Right lobe of liver (tissue), 6 donors: Measurements from ENCODE around the gene AMZ1. TPM values are rescaled to one million over a fixed set of nuclear protein-coding genes. Genes with fewer than 3 reads are reported as not detected.
"Not testable (repeated sequence)": the region's sequence is repeated elsewhere in the genome, so short reads cannot be mapped to it uniquely, and the experiment has no call there.

Experiments used
- ATAC-seq, 4 donors: fragments of 200-7000 bp; cut with Tn5 transposase; one replicate each; pipeline ENCODE4 v1.9.1; 2020; ENCODE audit warnings: mild to moderate bottlenecking in 4 of 4, moderate library complexity in 4 of 4
- DNase-seq, 3 donors: peaks; one replicate each; pipeline ENCODE4 v3.0.0-alpha.2; 2020
- H3K27ac ChIP-seq, 3 donors: fragments of 200-600 bp; one replicate each; pipeline ENCODE4 v1.8.0; 2022
- H3K27me3 ChIP-seq, 2 donors: fragments of 200-600 bp; one replicate each; pipeline ENCODE4 v1.8.0; 2022
- H3K36me3 ChIP-seq, 4 donors: fragments of 200-600 bp; sonication (generic) in 1 of 4; one replicate each; pipeline versions ENCODE4 v1.5.1 to v1.8.0; 2017 to 2022; ENCODE audit warnings: control low read depth in 1 of 4
- H3K4me1 ChIP-seq, 4 donors: fragments of 200-600 bp; sonication (generic) in 1 of 4; one replicate each; pipeline versions ENCODE4 v1.5.1 to v1.8.0; 2017 to 2022; ENCODE audit warnings: control low read depth in 1 of 4
- H3K4me3 ChIP-seq, 3 donors: fragments of 200-600 bp; one replicate each; pipeline ENCODE4 v1.8.0; 2022
- H3K9me3 ChIP-seq, 4 donors: fragments of 200-600 bp; sonication (generic) in 1 of 4; one replicate each; pipeline versions ENCODE4 v1.5.1 to v1.8.0; 2017 to 2022; ENCODE audit warnings: control low read depth in 1 of 4
- CTCF ChIP-seq, 4 donors: fragments of 200-600 bp in 3 of 4; fragments of 450-650 bp in 1 of 4; IDR thresholded peaks; one replicate each; pipeline versions ENCODE4 v1.5.1 to v1.8.0; 2016 to 2022; ENCODE audit warnings: antibody characterized with exemption in 4 of 4, mild to moderate bottlenecking in 2 of 4
- POLR2A ChIP-seq: fragments of 450-650 bp; IDR thresholded peaks from one replicate; pipeline ENCODE4 v1.6.1; 2017; ENCODE audit warnings: antibody characterized with exemption, mild to moderate bottlenecking
- WGBS: methylation state at CpG from one replicate; pipeline ENCODE4 v1.1.6; 2018; ENCODE audit warnings: low coverage, low lambda C conversion rate; ENCODE audit not compliant: insufficient coverage; ENCODE audit errors: missing lambda C conversion rate; 5-methylcytosine and 5-hydroxymethylcytosine counted together
- intact Hi-C, 2 donors: fragments of 100-400 bp; cut with DNase I; formaldehyde crosslinking; loops; one replicate each; pipeline versions ENCODE4 v1.11.2 to v1.14.1; 2022
- total RNA-seq, 6 experiments: library from RNA; depleted of rRNA in 2 of 6; stranded (reverse); fragments of >200 nt in 2 of 6; fragmentation: NEBNext Ultra II Directional in 3 of 6; extraction: Animal tissue kit (Norgen Biotek cat#: 25700) in 3 of 6; gene quantifications; one replicate each; pipeline versions ENCODE4 v1.1.0 to v1.2.4, GENCODE V29; 2016 to 2023
- donor health status: DM: no; HTN: yes; CAD: no.
- donor health status: DM: no; HTN: no; CAD: no.
- donor health status: DM: no; HTN: no; CAD: no.
- donor health status: DM: no; HTN: yes; CAD: no.
- donor health status: DM: no; HTN: yes; CAD: no.

The AMZ1 gene
- total RNA-seq, 6 experiments from 2014 or later: 0.42 to 5.8 (median 1.4) TPM; not detected in 1

DNA sequence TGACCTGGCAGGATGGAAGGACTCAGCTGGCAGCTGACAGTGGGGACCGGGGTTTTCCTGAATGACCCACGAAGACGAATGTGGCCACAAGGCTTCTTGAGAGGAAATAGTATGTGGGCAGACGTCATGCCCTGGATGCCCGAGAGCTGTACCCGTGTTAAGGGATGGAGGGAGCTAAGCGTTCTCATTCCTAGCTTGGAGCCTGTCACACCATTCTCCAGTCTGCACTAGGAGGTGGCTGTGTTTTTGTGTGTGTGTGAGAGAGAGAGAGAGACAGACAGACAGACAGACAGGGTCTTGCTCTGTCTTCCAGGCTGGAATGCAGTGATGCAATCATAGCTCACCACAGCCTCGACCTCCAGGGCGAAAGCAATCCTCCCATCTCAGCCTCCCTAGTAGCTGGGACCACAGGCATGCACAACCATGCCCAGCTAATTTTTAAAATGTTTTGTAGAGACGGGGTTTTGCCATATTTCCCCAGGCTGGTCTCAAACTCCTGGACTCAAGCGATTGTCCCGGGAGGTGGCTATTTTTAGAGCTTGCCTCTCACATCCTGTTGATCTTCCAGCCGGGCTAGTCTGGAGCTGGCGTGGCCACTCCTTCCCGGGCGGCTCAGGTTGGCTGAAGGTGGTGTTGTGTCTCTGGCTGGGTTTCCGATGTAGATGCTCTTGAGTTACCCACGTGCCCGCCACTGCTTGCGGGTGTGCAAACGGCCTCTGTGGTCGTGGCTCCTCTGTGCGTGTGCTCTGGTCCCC lies 2.1 kb downstream of the AMZ1 start:
- no peaks in the 10 kb centered on the region for H3K9me3 ChIP-seq
- ATAC-seq (no peak), DNase-seq (no peak)
- intact Hi-C loops: loop anchor here (10.0 kb wide), 3 partner anchors 115 to 215 kb away; partner anchors contain the start of gene GRIFIN (in 2 of the 2)
- peaks cover 0 to 7% (median 0%) of the 10 kb centered on the region in 4 donors for H3K4me1 ChIP-seq
- peaks cover 0 to 13% of the 10 kb centered on the region in 2 donors for H3K27me3 ChIP-seq
- TF ChIP-seq POLR2A: no peak
- TF ChIP-seq CTCF (IDR thresholded peaks at IDR 0.05): no peak
- H3K36me3 ChIP-seq: no peaks in the 10 kb centered on the region
- no peak overlapping the region for H3K4me3 ChIP-seq
- no peak overlapping the region for H3K27ac ChIP-seq
- WGBS: 58% methylated on average over 11 of the region's 23 CpGs

GRCh38 chr7:2691011-2691707 lies 3.2 kb downstream of the AMZ1 start:
- 57% methylated on average over 18 of the region's 18 CpGs for WGBS

GRCh38 chr7:2691932-2692439 lies 4.0 kb downstream of the AMZ1 start:
- H3K27me3 ChIP-seq: peaks cover 0 to 13% of the 10 kb centered on the region in 2 donors
- intact Hi-C loops, DNase-seq, H3K4me3 ChIP-seq, H3K27ac ChIP-seq, H3K9me3 ChIP-seq, H3K36me3 ChIP-seq, ATAC-seq, H3K4me1 ChIP-seq: not testable (repeated sequence)
- 84% methylated on average over 13 of the region's 23 CpGs for WGBS

More at GRCh38 chr7:2691011-2691707, 3.2 kb downstream of the AMZ1 start:
- TF ChIP-seq CTCF (IDR thresholded peaks at IDR 0.05) (no peak), POLR2A (no peak)
- Histone ChIP-seq H3K27ac (no peak overlapping the region), H3K9me3 (no peaks in the 10 kb centered on the region), H3K27me3 (peaks cover 0 to 13% of the 10 kb centered on the region in 2 donors), H3K4me3 (no peak overlapping the region), H3K36me3 (no peaks in the 10 kb centered on the region), H3K4me1 (peaks cover 0 to 7% (median 0%) of the 10 kb centered on the region in 4 donors)
- ATAC-seq: peak in 1 of 4 donors; percentile 56
- intact Hi-C loops: no loop called here
- no peak for DNase-seq

- Histone ChIP-seq H3K36me3 (no peaks in the 10 kb centered on the region), H3K4me3 (no peak overlapping the region), H3K27ac (no peak overlapping the region), H3K9me3 (no peaks in the 10 kb centered on the region), H3K27me3 (peaks cover 0 to 7% of the 10 kb centered on the region in 2 donors), H3K4me1 (peaks cover 0 to 7% (median 0%) of the 10 kb centered on the region in 4 donors)
- TF ChIP-seq CTCF (IDR thresholded peaks at IDR 0.05) (no peak), POLR2A (no peak)
- DNase-seq (no peak), ATAC-seq (no peak)
- intact Hi-C loops: no loop called here
- WGBS: no CpG with 5 or more reads among the region's 14 CpGs
These were observed 4.5 kb downstream of the AMZ1 start for GRCh38 chr7:2692543-2692942.

- H3K4me1 ChIP-seq, intact Hi-C loops, H3K4me3 ChIP-seq, H3K27me3 ChIP-seq, H3K9me3 ChIP-seq, H3K36me3 ChIP-seq: not testable (repeated sequence)
- 59% methylated on average over 13 of the region's 19 CpGs for WGBS
- peak in 2 of 3 donors; percentile 74 to 92 for DNase-seq
- ATAC-seq: peak; percentile 87 to 95 (median 90)
- H3K27ac ChIP-seq: peak overlapping the region in 2 of 3 donors; percentile 18 to 40
These were observed 5.6 kb downstream of the AMZ1 start for GRCh38 chr7:2693420-2694121.

- H3K27ac ChIP-seq, H3K36me3 ChIP-seq, H3K9me3 ChIP-seq, H3K4me3 ChIP-seq, H3K27me3 ChIP-seq, intact Hi-C loops, DNase-seq, ATAC-seq, H3K4me1 ChIP-seq: not testable (repeated sequence)
- 50% methylated on average over 1 of the region's 8 CpGs for WGBS
These were observed 6.1 kb downstream of the AMZ1 start for GRCh38 chr7:2694122-2694436.
